ENCODE data around the gene GHDC.
"Not testable (repeated sequence)": the region's sequence is repeated elsewhere in the genome, so short reads cannot be mapped to it uniquely, and the experiment has no call there.

The GHDC gene, protein sequence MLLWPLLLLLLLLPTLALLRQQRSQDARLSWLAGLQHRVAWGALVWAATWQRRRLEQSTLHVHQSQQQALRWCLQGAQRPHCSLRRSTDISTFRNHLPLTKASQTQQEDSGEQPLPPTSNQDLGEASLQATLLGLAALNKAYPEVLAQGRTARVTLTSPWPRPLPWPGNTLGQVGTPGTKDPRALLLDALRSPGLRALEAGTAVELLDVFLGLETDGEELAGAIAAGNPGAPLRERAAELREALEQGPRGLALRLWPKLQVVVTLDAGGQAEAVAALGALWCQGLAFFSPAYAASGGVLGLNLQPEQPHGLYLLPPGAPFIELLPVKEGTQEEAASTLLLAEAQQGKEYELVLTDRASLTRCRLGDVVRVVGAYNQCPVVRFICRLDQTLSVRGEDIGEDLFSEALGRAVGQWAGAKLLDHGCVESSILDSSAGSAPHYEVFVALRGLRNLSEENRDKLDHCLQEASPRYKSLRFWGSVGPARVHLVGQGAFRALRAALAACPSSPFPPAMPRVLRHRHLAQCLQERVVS

DNA sequence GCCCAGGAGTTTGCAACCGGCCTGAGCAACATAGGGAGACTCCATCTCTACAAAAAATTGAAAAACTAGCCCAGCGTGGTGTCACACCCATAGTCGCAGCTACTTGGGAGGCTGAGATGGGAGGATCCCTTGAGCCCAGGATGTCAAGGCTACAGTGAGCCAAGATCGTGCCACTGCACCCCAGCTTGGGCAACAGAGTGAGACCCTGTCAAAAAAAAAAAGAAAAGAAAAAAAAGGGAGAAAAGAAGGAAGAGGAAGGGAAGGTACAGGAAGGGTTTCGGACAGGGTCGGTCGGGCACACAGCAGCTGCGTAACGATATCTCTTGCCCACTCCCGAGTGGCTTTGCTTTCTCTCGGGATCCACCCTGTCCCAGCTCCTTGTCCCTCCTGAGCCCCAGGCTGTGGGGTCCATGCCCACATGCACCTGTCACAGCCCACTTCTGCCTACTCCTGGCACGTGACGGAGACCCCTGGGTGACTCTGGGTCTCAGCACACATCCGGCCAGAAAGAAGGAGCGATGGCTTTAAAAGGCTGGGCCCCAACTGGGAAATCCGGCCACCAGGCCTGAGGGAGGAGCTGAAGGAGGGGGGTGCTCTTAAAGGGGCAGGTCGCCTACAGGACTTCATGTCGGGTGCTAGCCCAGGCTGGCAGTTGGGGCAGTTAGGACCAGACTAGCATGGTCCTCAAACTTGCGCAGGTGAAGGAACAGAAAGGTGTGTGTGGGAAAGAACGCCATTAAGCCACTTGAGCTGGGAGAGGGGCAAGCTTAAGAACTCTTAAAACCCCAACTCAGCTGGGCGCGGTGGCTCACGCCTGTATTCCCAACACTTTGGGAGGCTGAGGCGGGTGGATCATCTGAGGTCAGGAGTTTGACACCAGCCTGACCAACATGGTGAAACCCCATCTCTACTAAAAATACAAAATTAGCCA, at the start of gene GHDC:
Gene GHDC (minus strand): TSS at position 526 of the 931 bp plus-strand sequence. CDS start 913 bp downstream, outside the sequence.
- peaks cover 18% of the 10 kb centered on the region for H3K4me1 ChIP-seq (ENCODE audit: control insufficient read depth, insufficient read depth, low read length)
- H3K9me3 ChIP-seq (ENCODE audit: control insufficient read depth in 2 of 2, low read length in 2 of 2) = no peaks in the 10 kb centered on the region

DNA sequence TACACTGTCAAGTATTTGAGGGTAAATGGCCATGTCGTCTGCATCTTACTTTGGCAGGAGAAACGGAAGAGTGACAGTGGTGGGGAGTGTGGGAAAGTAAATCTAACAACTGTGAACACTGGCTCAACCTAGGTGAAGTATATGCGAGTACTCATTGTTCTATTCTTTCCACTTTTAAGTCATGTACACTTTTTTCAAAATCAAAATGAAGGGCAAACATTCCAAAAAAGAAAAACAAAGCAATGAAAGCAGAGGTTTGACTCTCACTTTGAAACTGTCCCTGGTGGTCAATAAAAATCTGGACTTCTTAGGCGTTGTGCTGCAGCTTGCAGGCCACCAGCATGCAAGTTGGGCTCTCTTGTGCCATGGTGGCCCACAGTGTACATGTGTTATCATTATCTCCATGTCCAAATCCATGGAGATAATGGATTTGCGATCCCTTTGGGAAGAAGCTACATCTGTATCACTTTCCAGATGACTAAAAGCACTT, 49.2 kb upstream of the GHDC start:
- no peak overlapping the region for H3K9ac ChIP-seq (ENCODE audit: low read length in 2 of 2)
- H3K4me3 ChIP-seq (ENCODE audit: low read length in 2 of 2) = no peak overlapping the region
- no peak overlapping the region for H3K27ac ChIP-seq (ENCODE audit: low read length)
- H3K27me3 ChIP-seq (ENCODE audit: control insufficient read depth in 1 of 2, insufficient read depth in 2 of 2, low read length in 2 of 2) = no peaks in the 10 kb centered on the region
- H3K36me3 ChIP-seq (ENCODE audit: control insufficient read depth in 2 of 2, insufficient read depth in 2 of 2, low read length in 2 of 2) = no peaks in the 10 kb centered on the region
- no peaks in the 10 kb centered on the region for H3K9me3 ChIP-seq (ENCODE audit: control insufficient read depth in 2 of 2, low read length in 2 of 2)
- H3K4me1 ChIP-seq (ENCODE audit: control insufficient read depth, insufficient read depth, low read length) = peaks cover 6% of the 10 kb centered on the region

More for the DNA sequence above, at the start of gene GHDC:
- peak within 1 kb of the TSS; percentile 70 for H3K27ac ChIP-seq (ENCODE audit: low read length)
- H3K27me3 ChIP-seq (ENCODE audit: control insufficient read depth in 1 of 2, insufficient read depth in 2 of 2, low read length in 2 of 2) = no peaks in the 10 kb centered on the region
- H3K36me3 ChIP-seq (ENCODE audit: control insufficient read depth in 2 of 2, insufficient read depth in 2 of 2, low read length in 2 of 2) = peaks cover 0 to 3% of the 10 kb centered on the region in 2 donors
- H3K9ac ChIP-seq (ENCODE audit: low read length in 2 of 2) = peak within 1 kb of the TSS; percentile 96 to 98
- H3K4me3 ChIP-seq (ENCODE audit: low read length in 2 of 2) = peak within 1 kb of the TSS; percentile 100

DNA sequence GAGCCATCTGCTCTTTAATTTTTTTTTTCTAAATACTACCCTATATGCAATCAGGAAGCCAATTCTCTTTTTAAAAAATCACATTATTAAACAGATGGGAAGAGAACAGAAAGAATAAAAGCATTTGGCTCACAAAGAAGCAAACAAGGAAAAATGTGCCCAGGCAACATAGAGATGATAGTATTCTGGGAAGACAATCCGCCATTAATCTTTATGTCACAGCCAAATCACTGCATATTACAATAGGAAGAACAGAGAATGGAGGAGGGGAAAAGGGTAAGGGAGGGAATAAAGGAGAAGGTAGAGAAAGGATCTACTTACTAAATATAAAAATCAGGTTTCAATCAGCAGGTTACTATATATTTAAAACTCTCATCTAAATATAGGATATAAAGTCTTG, 47.6 kb upstream of the GHDC start:
- no peak overlapping the region for H3K27ac ChIP-seq (ENCODE audit: low read length)
- H3K4me1 ChIP-seq (ENCODE audit: control insufficient read depth, insufficient read depth, low read length) = no peaks in the 10 kb centered on the region
- H3K9ac ChIP-seq (ENCODE audit: low read length in 2 of 2) = no peak overlapping the region
- no peaks in the 10 kb centered on the region for H3K36me3 ChIP-seq (ENCODE audit: control insufficient read depth in 2 of 2, insufficient read depth in 2 of 2, low read length in 2 of 2)
- no peaks in the 10 kb centered on the region for H3K27me3 ChIP-seq (ENCODE audit: control insufficient read depth in 1 of 2, insufficient read depth in 2 of 2, low read length in 2 of 2)
- no peak overlapping the region for H3K4me3 ChIP-seq (ENCODE audit: low read length in 2 of 2)
- H3K9me3 ChIP-seq (ENCODE audit: control insufficient read depth in 2 of 2, low read length in 2 of 2) = no peaks in the 10 kb centered on the region

DNA sequence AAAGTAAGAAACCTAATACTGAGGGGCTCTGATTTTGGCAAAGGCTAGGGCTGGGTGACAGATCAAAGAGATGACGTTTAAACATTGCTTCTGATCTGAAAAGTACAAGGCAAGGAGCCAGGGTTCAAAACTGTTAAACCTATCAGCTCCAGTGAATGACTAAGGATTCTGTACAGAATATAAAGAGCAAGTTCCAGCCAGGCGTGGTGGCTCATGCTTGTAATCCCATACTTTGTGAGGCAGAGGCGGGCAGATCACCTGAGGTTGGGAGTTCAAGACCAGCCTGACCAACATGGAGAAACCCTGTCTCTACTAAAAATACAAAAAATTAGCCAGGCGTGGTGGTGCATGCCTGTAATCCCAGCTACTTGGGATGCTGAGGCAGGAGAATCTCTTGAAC, 46.6 kb upstream of the GHDC start:
- not testable (repeated sequence) for H3K36me3 ChIP-seq (ENCODE audit: control insufficient read depth in 2 of 2, insufficient read depth in 2 of 2, low read length in 2 of 2); H3K27me3 ChIP-seq (ENCODE audit: control insufficient read depth in 1 of 2, insufficient read depth in 2 of 2, low read length in 2 of 2); H3K4me3 ChIP-seq (ENCODE audit: low read length in 2 of 2); H3K9me3 ChIP-seq (ENCODE audit: control insufficient read depth in 2 of 2, low read length in 2 of 2); H3K27ac ChIP-seq (ENCODE audit: low read length); H3K9ac ChIP-seq (ENCODE audit: low read length in 2 of 2); H3K4me1 ChIP-seq (ENCODE audit: control insufficient read depth, insufficient read depth, low read length)

DNA sequence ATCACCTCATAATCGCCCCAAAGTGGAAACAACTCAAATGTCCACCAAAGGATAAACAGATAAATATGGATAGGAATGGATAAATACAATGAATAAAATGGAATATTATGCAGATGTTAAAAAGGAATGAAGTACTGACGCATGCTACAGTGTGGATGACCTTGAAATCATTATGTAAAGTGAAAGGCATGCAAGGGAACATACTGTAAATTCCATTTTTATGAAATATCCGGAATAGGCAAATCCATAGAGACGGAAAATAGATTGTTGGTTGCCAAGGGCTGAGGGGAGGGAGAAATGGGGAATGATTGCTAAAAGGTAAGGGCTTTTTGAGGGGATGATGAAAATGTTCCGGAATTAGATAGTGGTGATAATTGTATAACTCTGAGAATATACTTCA, 45.9 kb upstream of the GHDC start:
- H3K4me1 ChIP-seq (ENCODE audit: control insufficient read depth, insufficient read depth, low read length) = no peaks in the 10 kb centered on the region

DNA sequence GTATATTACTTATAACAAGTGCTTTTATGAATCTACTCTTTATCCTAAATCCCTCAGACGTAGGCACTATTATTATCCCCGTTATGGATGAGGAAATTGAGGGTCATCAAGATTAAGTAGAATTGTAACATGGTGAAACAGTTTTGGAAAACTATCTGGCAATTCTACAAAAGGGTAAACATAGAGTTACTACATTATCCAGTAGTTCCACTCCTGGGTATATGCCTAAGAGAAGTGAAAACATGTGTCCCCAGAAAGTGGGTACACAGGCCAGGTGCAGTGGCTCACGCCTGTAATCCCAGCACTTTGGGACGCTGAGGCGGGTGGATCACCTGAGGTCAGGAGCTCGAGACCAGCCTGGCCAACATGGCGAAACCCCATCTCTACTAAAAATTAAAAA, 45.3 kb upstream of the GHDC start:
- not testable (repeated sequence) for H3K9ac ChIP-seq (ENCODE audit: low read length in 2 of 2); H3K4me1 ChIP-seq (ENCODE audit: control insufficient read depth, insufficient read depth, low read length); H3K9me3 ChIP-seq (ENCODE audit: control insufficient read depth in 2 of 2, low read length in 2 of 2); H3K4me3 ChIP-seq (ENCODE audit: low read length in 2 of 2); H3K27ac ChIP-seq (ENCODE audit: low read length); H3K36me3 ChIP-seq (ENCODE audit: control insufficient read depth in 2 of 2, insufficient read depth in 2 of 2, low read length in 2 of 2); H3K27me3 ChIP-seq (ENCODE audit: control insufficient read depth in 1 of 2, insufficient read depth in 2 of 2, low read length in 2 of 2)

More for the DNA sequence above, 45.9 kb upstream of the GHDC start:
- Histone ChIP-seq H3K27ac (ENCODE audit: low read length) (no peak overlapping the region), H3K9me3 (ENCODE audit: control insufficient read depth in 2 of 2, low read length in 2 of 2) (no peaks in the 10 kb centered on the region), H3K4me3 (ENCODE audit: low read length in 2 of 2) (no peak overlapping the region), H3K27me3 (ENCODE audit: control insufficient read depth in 1 of 2, insufficient read depth in 2 of 2, low read length in 2 of 2) (no peaks in the 10 kb centered on the region), H3K36me3 (ENCODE audit: control insufficient read depth in 2 of 2, insufficient read depth in 2 of 2, low read length in 2 of 2) (no peaks in the 10 kb centered on the region), H3K9ac (ENCODE audit: low read length in 2 of 2) (no peak overlapping the region)

DNA sequence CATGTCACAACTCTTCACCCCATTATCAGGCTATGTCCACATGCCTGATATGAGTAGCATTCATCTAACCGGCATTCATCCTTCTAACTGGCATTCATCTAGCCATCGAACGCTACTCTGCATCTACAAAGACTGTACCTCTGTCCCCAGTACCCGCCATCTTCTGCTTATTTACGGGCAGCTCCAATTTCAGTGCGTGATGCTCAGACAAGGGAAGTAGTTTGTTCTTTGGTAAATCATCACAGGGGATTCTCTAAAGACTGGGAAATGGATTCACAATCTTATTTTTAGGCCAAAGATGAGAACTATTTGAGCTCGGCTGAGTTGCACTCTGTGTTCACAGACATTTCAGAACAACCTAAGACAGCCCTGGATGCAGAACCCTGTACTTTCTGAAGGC, 42.5 kb upstream of the GHDC start:
- Histone ChIP-seq H3K27me3 (ENCODE audit: control insufficient read depth in 1 of 2, insufficient read depth in 2 of 2, low read length in 2 of 2) (no peaks in the 10 kb centered on the region), H3K27ac (ENCODE audit: low read length) (no peak overlapping the region), H3K9ac (ENCODE audit: low read length in 2 of 2) (no peak overlapping the region), H3K36me3 (ENCODE audit: control insufficient read depth in 2 of 2, insufficient read depth in 2 of 2, low read length in 2 of 2) (no peaks in the 10 kb centered on the region), H3K9me3 (ENCODE audit: control insufficient read depth in 2 of 2, low read length in 2 of 2) (no peaks in the 10 kb centered on the region), H3K4me1 (ENCODE audit: control insufficient read depth, insufficient read depth, low read length) (no peaks in the 10 kb centered on the region), H3K4me3 (ENCODE audit: low read length in 2 of 2) (no peak overlapping the region)

DNA sequence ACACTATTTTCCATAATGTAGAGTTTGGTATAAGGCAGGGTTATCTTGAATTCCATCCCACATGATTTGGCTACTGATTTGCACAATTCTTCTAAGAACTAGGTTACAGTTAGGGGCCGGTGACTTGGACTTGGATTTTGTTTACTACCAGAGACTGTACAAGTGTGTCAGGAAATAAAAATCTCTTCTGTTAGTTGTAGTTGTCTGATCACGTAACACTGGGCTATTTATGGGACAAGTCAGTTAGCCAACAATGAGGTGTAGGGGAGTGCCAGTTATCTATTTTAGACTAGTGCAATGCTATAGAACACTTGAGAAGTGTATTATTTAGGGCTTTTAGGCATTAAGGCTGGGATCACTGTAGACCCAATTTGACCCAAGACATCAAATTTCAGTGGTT, 39.7 kb upstream of the GHDC start:
- Histone ChIP-seq H3K9me3 (ENCODE audit: control insufficient read depth in 2 of 2, low read length in 2 of 2) (no peaks in the 10 kb centered on the region), H3K4me3 (ENCODE audit: low read length in 2 of 2) (no peak overlapping the region), H3K27me3 (ENCODE audit: control insufficient read depth in 1 of 2, insufficient read depth in 2 of 2, low read length in 2 of 2) (no peaks in the 10 kb centered on the region), H3K9ac (ENCODE audit: low read length in 2 of 2) (no peak overlapping the region), H3K36me3 (ENCODE audit: control insufficient read depth in 2 of 2, insufficient read depth in 2 of 2, low read length in 2 of 2) (no peaks in the 10 kb centered on the region), H3K4me1 (ENCODE audit: control insufficient read depth, insufficient read depth, low read length) (no peaks in the 10 kb centered on the region), H3K27ac (ENCODE audit: low read length) (no peak overlapping the region)

DNA sequence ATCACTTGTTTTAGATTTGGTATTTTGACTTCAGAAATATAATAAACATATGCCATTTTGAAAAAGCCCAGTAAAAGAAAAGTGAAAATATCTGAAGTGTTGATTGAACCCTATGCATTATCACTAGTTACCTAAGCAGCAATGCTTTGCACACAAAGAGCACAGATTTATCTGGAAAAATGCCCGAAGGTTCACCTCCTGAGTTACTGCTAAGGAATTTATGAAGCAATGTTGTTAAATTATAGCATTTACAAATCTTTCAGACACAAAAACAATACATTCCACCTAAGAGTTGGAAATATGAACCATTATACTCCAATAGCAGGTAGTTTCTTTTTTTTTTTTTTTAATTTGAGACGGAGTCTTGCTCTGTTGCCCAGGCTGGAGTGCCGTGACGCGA, 38.9 kb upstream of the GHDC start:
- H3K27me3 ChIP-seq (ENCODE audit: control insufficient read depth in 1 of 2, insufficient read depth in 2 of 2, low read length in 2 of 2) = no peaks in the 10 kb centered on the region
- H3K9me3 ChIP-seq (ENCODE audit: control insufficient read depth in 2 of 2, low read length in 2 of 2) = no peaks in the 10 kb centered on the region
- no peak overlapping the region for H3K27ac ChIP-seq (ENCODE audit: low read length)
- peaks cover 1% of the 10 kb centered on the region for H3K4me1 ChIP-seq (ENCODE audit: control insufficient read depth, insufficient read depth, low read length)
- H3K4me3 ChIP-seq (ENCODE audit: low read length in 2 of 2) = no peak overlapping the region
- H3K9ac ChIP-seq (ENCODE audit: low read length in 2 of 2) = no peak overlapping the region
- H3K36me3 ChIP-seq (ENCODE audit: control insufficient read depth in 2 of 2, insufficient read depth in 2 of 2, low read length in 2 of 2) = peaks cover 0 to 2% of the 10 kb centered on the region in 2 donors

DNA sequence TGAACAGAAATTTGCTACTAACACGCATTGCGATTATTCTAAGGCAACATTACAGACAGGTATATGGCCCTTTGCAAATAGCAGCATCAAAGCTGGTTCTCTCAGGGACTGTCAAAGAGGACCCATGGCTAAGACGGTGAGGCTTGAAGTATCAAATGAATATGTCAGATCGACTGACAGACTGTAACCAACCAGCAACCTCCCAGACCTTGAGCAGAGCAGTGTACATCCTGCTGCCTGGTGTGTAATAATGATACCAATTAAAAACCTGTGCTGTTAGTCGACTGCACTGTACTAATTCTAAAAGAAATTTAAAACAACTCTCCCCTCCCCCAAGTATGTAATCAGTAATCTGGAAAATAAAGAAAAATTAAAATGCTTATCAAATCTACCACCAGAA, 35.9 kb upstream of the GHDC start:
- Histone ChIP-seq H3K4me1 (ENCODE audit: control insufficient read depth, insufficient read depth, low read length) (peaks cover 5% of the 10 kb centered on the region), H3K9me3 (ENCODE audit: control insufficient read depth in 2 of 2, low read length in 2 of 2) (no peaks in the 10 kb centered on the region), H3K27ac (ENCODE audit: low read length) (no peak overlapping the region), H3K27me3 (ENCODE audit: control insufficient read depth in 1 of 2, insufficient read depth in 2 of 2, low read length in 2 of 2) (no peaks in the 10 kb centered on the region), H3K9ac (ENCODE audit: low read length in 2 of 2) (no peak overlapping the region), H3K36me3 (ENCODE audit: control insufficient read depth in 2 of 2, insufficient read depth in 2 of 2, low read length in 2 of 2) (peaks cover 0 to 2% of the 10 kb centered on the region in 2 donors), H3K4me3 (ENCODE audit: low read length in 2 of 2) (no peak overlapping the region)
